Adrenal gland (tissue), 5 donors: Measurements from ENCODE around the gene IL1RAPL1.

Experiments
- POLR2A ChIP-seq, 2 donors: fragments of 450-650 bp; IDR thresholded peaks; one replicate each; pipeline ENCODE4 v1.6.1; 2017; ENCODE audit warnings: antibody characterized with exemption in 2 of 2, mild to moderate bottlenecking in 2 of 2, moderate library complexity in 1 of 2
- TF ChIP-seq, protein P1 (sequence below), 6 experiments: fragments of 450-650 bp in 4 of 6; fragments of 200-600 bp in 2 of 6; sonication (generic) in 1 of 6; IDR thresholded peaks; 1 replicate in 5 of 6; 2 replicates in 1 of 6; pipeline versions ENCODE4 v1.5.1 to v1.8.0; 2016 to 2021; ENCODE audit warnings: antibody characterized with exemption in 6 of 6, mild to moderate bottlenecking in 2 of 6, moderate library complexity in 1 of 6
- donor health status: DM: no; HTN: no; CAD: no.

DNA sequence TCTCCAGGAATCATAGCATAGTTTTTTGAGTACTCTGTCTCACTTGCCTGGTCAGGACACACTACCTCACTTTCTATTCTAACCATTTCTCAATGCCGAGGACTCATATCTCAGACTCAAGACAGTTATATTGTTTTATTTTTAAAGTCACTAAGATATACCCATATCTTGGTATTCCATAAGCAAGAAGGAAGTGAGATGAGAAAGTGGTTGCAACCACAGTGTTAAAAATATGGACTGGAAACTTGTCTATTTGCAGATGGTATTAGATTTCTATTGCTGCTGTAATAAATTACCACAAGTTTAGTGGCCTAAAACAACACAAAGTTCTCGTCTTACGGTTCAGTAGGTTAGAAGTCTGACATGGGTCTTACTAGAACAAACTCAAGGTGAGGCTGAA is 1283.4 kb downstream of the IL1RAPL1 start:
- TF ChIP-seq, protein P1, sequence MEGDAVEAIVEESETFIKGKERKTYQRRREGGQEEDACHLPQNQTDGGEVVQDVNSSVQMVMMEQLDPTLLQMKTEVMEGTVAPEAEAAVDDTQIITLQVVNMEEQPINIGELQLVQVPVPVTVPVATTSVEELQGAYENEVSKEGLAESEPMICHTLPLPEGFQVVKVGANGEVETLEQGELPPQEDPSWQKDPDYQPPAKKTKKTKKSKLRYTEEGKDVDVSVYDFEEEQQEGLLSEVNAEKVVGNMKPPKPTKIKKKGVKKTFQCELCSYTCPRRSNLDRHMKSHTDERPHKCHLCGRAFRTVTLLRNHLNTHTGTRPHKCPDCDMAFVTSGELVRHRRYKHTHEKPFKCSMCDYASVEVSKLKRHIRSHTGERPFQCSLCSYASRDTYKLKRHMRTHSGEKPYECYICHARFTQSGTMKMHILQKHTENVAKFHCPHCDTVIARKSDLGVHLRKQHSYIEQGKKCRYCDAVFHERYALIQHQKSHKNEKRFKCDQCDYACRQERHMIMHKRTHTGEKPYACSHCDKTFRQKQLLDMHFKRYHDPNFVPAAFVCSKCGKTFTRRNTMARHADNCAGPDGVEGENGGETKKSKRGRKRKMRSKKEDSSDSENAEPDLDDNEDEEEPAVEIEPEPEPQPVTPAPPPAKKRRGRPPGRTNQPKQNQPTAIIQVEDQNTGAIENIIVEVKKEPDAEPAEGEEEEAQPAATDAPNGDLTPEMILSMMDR (IDR thresholded peaks at IDR 0.05) = no peak
- no peak for TF ChIP-seq POLR2A (IDR thresholded peaks at IDR 0.05)
